ENCODE measurements around the gene COL28A1. TPM values are rescaled to one million over a fixed set of nuclear protein-coding genes. Genes with fewer than 3 reads are reported as not detected.

Gene COL28A1
- total RNA-seq, 1 donor from 2014 or later, result 1.8 TPM

- no peak overlapping the region for H3K27ac Mint-ChIP-seq
- H3K4me1 Mint-ChIP-seq, result peaks cover 13% of the 10 kb centered on the region
- no peak for DNase-seq (ENCODE audit: low spot score in 2 of 2, unreplicated experiment in 2 of 2)
- H3K27me3 Mint-ChIP-seq (ENCODE audit: low read depth), result no peaks in the 10 kb centered on the region
- no peak overlapping the region for H3K4me3 Mint-ChIP-seq
- no peaks in the 10 kb centered on the region for H3K9me3 Mint-ChIP-seq
- H3K36me3 Mint-ChIP-seq, result no peaks in the 10 kb centered on the region
- no peak for TF ChIP-seq CTCF (IDR thresholded peaks at IDR 0.05; ENCODE audit: unreplicated experiment)
Measured at GRCh38 chr7:7517754-7518153, 17.9 kb downstream of the COL28A1 start.

- Mint-ChIP-seq H3K27ac (no peak overlapping the region), H3K4me3 (no peak overlapping the region), H3K4me1 (peaks cover 14% of the 10 kb centered on the region)
Measured at GRCh38 chr7:7516662-7517061, 19.0 kb downstream of the COL28A1 start.

GRCh38 chr7:7516156-7516555 is 19.5 kb downstream of the COL28A1 start:
- Mint-ChIP-seq H3K4me3 (no peak overlapping the region), H3K36me3 (no peaks in the 10 kb centered on the region), H3K27me3 (ENCODE audit: low read depth) (no peaks in the 10 kb centered on the region), H3K4me1 (peaks cover 14% of the 10 kb centered on the region), H3K9me3 (peaks cover 3% of the 10 kb centered on the region), H3K27ac (no peak overlapping the region)
- no peak for DNase-seq (ENCODE audit: low spot score in 2 of 2, unreplicated experiment in 2 of 2)
- TF ChIP-seq CTCF (IDR thresholded peaks at IDR 0.05; ENCODE audit: unreplicated experiment), result no peak

More at GRCh38 chr7:7516662-7517061, 19.0 kb downstream of the COL28A1 start:
- Mint-ChIP-seq H3K36me3 (no peaks in the 10 kb centered on the region), H3K27me3 (ENCODE audit: low read depth) (no peaks in the 10 kb centered on the region), H3K9me3 (peaks cover 3% of the 10 kb centered on the region)
- no peak for DNase-seq (ENCODE audit: low spot score in 2 of 2, unreplicated experiment in 2 of 2)
- no peak for TF ChIP-seq CTCF (IDR thresholded peaks at IDR 0.05; ENCODE audit: unreplicated experiment)

- no peaks in the 10 kb centered on the region for H3K36me3 Mint-ChIP-seq
- peaks cover 3% of the 10 kb centered on the region for H3K9me3 Mint-ChIP-seq
- no peak for TF ChIP-seq CTCF (IDR thresholded peaks at IDR 0.05; ENCODE audit: unreplicated experiment)
- no peaks in the 10 kb centered on the region for H3K27me3 Mint-ChIP-seq (ENCODE audit: low read depth)
- H3K27ac Mint-ChIP-seq, result no peak overlapping the region
- DNase-seq (ENCODE audit: low spot score in 2 of 2, unreplicated experiment in 2 of 2), result no peak
- H3K4me3 Mint-ChIP-seq, result no peak overlapping the region
- H3K4me1 Mint-ChIP-seq, result peaks cover 12% of the 10 kb centered on the region
Measured at GRCh38 chr7:7512861-7513597, 22.6 kb downstream of the COL28A1 start.

- Mint-ChIP-seq H3K9me3 (peaks cover 3% of the 10 kb centered on the region), H3K27ac (no peak overlapping the region), H3K36me3 (no peaks in the 10 kb centered on the region)
Measured at GRCh38 chr7:7510794-7511193, 24.9 kb downstream of the COL28A1 start.

More at GRCh38 chr7:7510794-7511193, 24.9 kb downstream of the COL28A1 start:
- no peaks in the 10 kb centered on the region for H3K27me3 Mint-ChIP-seq (ENCODE audit: low read depth)
- no peak for DNase-seq (ENCODE audit: low spot score in 2 of 2, unreplicated experiment in 2 of 2)
- H3K4me3 Mint-ChIP-seq, result no peak overlapping the region
- no peak for TF ChIP-seq CTCF (IDR thresholded peaks at IDR 0.05; ENCODE audit: unreplicated experiment)
- peaks cover 8% of the 10 kb centered on the region for H3K4me1 Mint-ChIP-seq
